Gastrocnemius medialis (tissue), 4 donors: ENCODE data around the gene MTOR.

Source experiments
- POLR2A ChIP-seq, 2 donors: fragments of 450-650 bp; IDR thresholded peaks; one replicate each; pipeline ENCODE4 v1.6.1; 2017; ENCODE audit warnings: antibody characterized with exemption in 2 of 2, mild to moderate bottlenecking in 2 of 2, moderate library complexity in 2 of 2
- TF ChIP-seq, protein P1 (sequence below), 5 experiments: fragments of 450-650 bp in 3 of 5; fragments of 200-600 bp in 2 of 5; sonication (generic) in 2 of 5; IDR thresholded peaks in 4 of 5; conservative IDR thresholded peaks in 1 of 5; 1 replicate in 4 of 5; 2 replicates in 1 of 5; pipeline ENCODE4 v1.5.1; 2016 to 2019; ENCODE audit warnings: antibody characterized with exemption in 5 of 5, mild to moderate bottlenecking in 3 of 5, moderate library complexity in 3 of 5

DNA sequence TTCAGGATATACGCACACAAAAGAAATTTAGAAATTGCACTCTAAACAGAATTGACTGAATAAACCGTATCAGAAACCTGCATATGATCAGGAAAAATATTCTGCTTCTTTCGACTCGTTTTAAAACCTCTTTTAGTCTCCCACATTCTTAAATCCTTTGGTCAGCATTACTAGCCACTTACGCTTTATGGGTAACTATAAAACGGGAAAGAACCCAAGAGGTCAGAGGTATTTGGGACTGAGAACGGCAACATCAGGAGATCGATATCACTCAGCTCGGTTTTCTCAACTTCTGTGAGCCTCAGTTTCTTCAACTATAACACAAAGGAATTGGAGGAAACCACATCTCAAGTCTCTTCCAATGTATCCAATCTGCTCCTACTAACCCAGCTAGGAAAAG, 109.6 kb downstream of the MTOR start:
- TF ChIP-seq, protein P1, sequence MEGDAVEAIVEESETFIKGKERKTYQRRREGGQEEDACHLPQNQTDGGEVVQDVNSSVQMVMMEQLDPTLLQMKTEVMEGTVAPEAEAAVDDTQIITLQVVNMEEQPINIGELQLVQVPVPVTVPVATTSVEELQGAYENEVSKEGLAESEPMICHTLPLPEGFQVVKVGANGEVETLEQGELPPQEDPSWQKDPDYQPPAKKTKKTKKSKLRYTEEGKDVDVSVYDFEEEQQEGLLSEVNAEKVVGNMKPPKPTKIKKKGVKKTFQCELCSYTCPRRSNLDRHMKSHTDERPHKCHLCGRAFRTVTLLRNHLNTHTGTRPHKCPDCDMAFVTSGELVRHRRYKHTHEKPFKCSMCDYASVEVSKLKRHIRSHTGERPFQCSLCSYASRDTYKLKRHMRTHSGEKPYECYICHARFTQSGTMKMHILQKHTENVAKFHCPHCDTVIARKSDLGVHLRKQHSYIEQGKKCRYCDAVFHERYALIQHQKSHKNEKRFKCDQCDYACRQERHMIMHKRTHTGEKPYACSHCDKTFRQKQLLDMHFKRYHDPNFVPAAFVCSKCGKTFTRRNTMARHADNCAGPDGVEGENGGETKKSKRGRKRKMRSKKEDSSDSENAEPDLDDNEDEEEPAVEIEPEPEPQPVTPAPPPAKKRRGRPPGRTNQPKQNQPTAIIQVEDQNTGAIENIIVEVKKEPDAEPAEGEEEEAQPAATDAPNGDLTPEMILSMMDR (IDR thresholded peaks at IDR 0.05 in 4 of 5, conservative IDR thresholded peaks at IDR 0.05 in 1 of 5) = no peak
- no peak for TF ChIP-seq POLR2A (IDR thresholded peaks at IDR 0.05)
